PFSK-1 (cell line): ENCODE measurements around the gene VTN.

Source experiments
- FOXP2 ChIP-seq: optimal IDR thresholded peaks from 2 replicates; pipeline ENCODE3; 2011; ENCODE audit warnings: borderline replicate concordance, control low read depth, inconsistent platforms; ENCODE audit not compliant: insufficient read depth; ENCODE audit errors: extremely low read length, extremely low read depth
- POLR2AphosphoS5 ChIP-seq: IDR thresholded peaks from 2 replicates; pipeline ENCODE4 v1.6.1; 2012; ENCODE audit warnings: low read depth, mild to moderate bottlenecking, control low read depth, low read length, moderate library complexity
- REST ChIP-seq, 2 experiments: IDR thresholded peaks; 2 replicates each; pipeline versions ENCODE4 v1.6.1 to v1.8.0; 2011 to 2012; ENCODE audit warnings: low read depth in 2 of 2, low read length in 2 of 2, control low read depth in 1 of 2, inconsistent platforms in 1 of 2, mild to moderate bottlenecking in 1 of 2, moderate library complexity in 1 of 2; ENCODE audit not compliant: insufficient read depth in 1 of 2
- SIN3A ChIP-seq: IDR thresholded peaks from 2 replicates; pipeline ENCODE4 v1.6.1; 2012; ENCODE audit warnings: mild to moderate bottlenecking, low read length, moderate library complexity, borderline replicate concordance; ENCODE audit not compliant: insufficient read depth
- TAF1 ChIP-seq: IDR thresholded peaks from 2 replicates; pipeline ENCODE4 v1.6.1; 2012; ENCODE audit warnings: low read length, control low read depth, borderline replicate concordance; ENCODE audit not compliant: insufficient read depth

Gene VTN

DNA sequence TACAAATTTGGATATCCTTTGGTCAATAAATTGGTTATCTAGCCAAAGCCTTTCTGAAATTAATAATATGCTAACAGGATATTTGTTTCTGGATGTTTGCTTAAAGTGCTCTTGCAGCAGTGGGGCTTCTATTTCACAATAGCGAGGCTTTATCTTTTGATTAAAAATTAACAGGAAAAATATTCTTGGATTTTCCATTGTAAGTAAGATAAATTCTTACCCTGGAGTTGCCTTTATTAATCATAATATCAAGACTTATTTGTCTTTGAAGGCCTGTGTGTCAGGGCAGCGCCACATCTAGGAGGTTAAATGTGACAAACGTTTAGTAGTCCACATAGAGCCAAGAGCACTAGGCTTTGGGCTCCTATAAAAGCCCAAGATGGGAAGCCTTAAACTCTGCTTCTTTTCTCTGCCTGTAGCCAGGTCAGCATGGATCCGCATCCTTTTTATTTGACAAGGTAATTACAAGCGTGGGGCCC, 45.8 kb downstream of the VTN start:
- no peak for TF ChIP-seq TAF1

DNA sequence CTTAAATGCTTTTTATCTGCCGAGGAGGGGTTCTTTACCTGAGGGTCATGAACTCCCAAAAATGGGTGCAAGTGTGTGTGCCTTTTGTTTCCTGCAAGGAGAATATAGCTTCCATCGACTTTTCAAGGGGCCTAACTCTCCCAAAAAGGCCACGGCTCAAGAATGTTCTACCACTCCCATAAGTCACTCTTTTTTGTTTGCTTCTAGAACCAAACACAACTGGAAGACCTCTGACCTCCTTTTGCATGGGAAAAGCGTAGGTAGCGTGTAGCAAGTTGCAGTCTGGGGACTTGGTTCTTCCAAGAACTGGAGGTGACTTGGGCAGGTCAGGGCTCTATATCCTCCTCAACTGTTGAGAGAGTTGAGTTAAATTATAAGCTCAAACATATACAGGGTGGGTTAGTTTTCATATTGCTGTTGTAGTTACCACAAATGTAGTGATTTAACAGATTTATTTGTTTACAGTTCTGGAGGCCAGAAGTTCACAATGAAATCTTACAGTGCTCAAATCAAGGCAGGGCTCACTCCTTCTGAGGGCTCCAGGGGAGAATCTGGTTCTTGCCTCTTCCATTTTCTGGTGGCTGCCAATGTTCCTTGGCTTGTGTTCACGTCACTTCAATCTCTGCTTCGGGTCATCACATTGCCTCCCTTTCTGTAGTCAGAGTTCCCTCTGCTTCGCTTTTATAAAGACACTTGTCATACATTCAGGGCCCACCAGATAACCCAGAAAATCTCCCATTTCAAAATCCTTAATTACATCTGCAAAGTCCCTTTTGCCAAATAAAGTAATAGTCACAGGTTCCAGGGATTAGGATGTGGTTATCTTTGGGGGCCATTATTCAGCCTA, 49.7 kb downstream of the VTN start:
- no peak for TF ChIP-seq POLR2AphosphoS5
- TF ChIP-seq FOXP2: no peak
- no peak for TF ChIP-seq TAF1
- no peak for TF ChIP-seq SIN3A
- no peak for TF ChIP-seq REST (IDR thresholded peaks at IDR 0.05; ENCODE audit: insufficient read depth in 1 of 2, low read depth in 2 of 2, low read length in 2 of 2)

GRCh38 chr17:28319598-28319935, 50.5 kb downstream of the VTN start:
- TF ChIP-seq SIN3A: no peak
- no peak for TF ChIP-seq REST (IDR thresholded peaks at IDR 0.05; ENCODE audit: insufficient read depth in 1 of 2, low read depth in 2 of 2, low read length in 2 of 2)
- TF ChIP-seq TAF1: no peak
- no peak for TF ChIP-seq POLR2AphosphoS5
- TF ChIP-seq FOXP2: no peak

DNA sequence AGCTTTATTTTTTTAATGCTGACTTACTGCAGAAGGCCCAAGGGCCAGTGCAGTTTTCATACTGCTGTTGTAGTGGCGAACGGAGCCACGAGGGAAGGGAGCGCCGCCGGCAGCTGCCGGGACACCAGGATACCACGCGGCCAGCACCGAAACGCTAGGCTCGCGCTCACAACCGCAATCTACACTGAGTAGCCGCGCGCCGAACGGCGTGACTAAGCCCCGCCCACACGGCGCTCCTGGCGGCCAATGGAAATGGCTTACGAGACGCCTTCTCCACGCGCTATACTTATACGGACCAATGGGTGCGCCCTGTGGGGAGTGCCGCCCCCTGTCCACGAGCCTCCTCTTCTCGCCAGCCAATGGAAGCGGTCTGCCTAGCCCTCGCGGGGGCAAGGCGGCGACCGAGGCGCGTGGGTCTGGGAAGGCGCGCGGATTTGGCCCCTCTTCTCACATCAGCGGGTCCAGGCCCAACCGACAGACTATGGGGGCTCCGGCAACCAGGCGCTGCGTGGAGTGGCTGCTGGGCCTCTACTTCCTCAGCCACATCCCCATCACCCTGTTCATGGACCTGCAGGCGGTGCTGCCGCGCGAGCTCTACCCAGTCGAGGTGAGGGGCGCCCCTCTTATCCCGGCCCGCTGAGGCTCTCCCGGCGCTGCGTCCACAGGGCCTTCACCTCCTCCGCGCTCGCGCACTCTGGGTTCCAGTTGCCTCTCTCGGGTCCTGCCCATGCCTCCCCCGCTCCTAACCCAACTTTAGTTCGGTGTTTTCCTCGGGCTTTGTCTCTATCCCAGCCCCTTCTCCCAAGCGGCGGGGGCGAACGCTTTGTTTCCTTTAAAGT, 51.1 kb downstream of the VTN start, which contains the start of gene TMEM97:
Gene TMEM97 (plus strand): TSS at position 442 of the 839 bp plus-strand sequence. CDS start 40 bp downstream, at position 482.
- TF ChIP-seq POLR2AphosphoS5: peak; percentile 81
- peak in 1 of 2 experiments; percentile 56; a peak in 1 of 4 replicates for TF ChIP-seq REST (IDR thresholded peaks at IDR 0.05; ENCODE audit: insufficient read depth in 1 of 2, low read depth in 2 of 2, low read length in 2 of 2)
- peak; percentile 66; the same call in 1 of the 2 replicates for TF ChIP-seq SIN3A
- peak; percentile 88 for TF ChIP-seq TAF1
- peak; percentile 59 for TF ChIP-seq FOXP2

DNA sequence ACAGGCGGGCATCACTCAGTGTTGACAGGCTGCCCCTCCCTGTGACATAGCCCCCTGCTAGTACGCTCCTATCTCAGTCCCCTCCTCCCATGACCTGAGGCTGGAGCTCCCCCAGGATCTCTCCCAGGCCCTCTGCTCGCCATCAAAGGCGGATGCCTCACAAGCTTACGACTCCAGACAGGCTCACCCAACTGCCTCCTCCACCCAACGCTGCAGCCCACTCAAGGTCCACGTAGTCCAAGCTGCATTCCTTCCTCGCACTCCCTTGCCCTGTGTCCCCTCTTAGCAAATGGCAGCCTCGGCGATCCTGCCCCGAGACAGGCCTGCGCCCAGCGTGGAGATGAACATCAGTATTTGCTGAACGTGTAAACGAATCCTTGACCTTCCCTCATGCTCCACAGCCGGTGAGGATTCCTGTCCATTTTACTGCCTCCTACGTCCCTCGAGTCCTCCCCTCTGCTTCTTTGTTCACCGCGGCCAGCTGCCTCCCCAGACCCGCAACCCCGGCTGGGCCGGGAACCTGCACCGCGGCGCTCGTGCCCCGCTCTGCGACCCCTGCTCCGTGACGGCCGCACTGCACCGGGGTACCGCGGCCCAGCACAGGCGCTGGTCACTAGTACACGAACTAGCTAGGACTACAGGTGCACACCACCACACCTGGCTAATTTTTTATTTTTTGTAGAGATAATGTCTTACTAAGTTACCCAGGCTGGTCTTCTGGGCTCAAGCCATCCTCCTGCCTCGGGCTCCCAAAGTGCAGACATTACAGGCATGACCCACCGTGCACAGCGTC, 51.9 kb downstream of the VTN start:
- no peak for TF ChIP-seq SIN3A
- no peak for TF ChIP-seq REST (IDR thresholded peaks at IDR 0.05; ENCODE audit: insufficient read depth in 1 of 2, low read depth in 2 of 2, low read length in 2 of 2)
- TF ChIP-seq FOXP2: no peak
- no peak for TF ChIP-seq POLR2AphosphoS5
- TF ChIP-seq TAF1: no peak
